ENCODE measurements around the gene ADAMTS5. TPM values are rescaled to one million over a fixed set of nuclear protein-coding genes. Genes with fewer than 3 reads are reported as not detected.

ADAMTS5 gene
- total and polyA plus RNA-seq, 2 donors (not counting 3 experiments of a cell fraction or from before 2014, with no cell fraction given), result not detected

DNA sequence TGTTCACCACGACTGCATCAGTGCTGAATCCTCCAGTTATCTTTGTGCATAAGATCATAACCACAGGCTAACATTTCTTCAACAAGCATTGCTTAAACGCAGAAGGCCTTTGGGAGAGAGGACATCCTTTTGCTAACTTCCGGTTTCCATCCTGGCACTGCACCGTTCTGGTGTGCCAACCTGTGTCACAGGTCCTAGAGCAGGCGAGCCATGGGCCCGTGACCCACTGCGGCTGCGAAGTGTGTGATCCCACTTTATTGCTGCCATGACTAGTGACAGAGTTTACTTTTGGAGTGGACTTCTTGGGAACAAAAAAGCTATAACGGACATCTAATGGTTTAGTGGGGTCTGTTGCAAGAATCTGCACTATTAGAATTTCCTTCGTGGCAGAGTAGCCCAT is 42.9 kb downstream of the ADAMTS5 start:
- dilution Hi-C loops (cut with MboI; ENCODE audit: extremely low pct_ligation_motif_present, low sequenced_read_pairs), result no loop called here
- TF ChIP-seq GATA2 (IDR thresholded peaks at IDR 0.05; ENCODE audit: insufficient read depth, insufficient read length, low read depth, low read length) (no peak), FOS (IDR thresholded peaks at IDR 0.05; ENCODE audit: borderline replicate concordance, insufficient read depth, low read length) (no peak), MYC (IDR thresholded peaks at IDR 0.05; ENCODE audit: low read depth, low read length) (no peak), JUN (IDR thresholded peaks at IDR 0.05; ENCODE audit: borderline replicate concordance, insufficient read depth, insufficient read length, low read depth) (no peak), EZH2 (IDR thresholded peaks at IDR 0.05; ENCODE audit: borderline replicate concordance, low read depth, low read length, severe bottlenecking) (no peak), POLR2A (IDR thresholded peaks at IDR 0.05; ENCODE audit: low read depth, low read length) (no peak), POLR2AphosphoS5 (IDR thresholded peaks at IDR 0.05; ENCODE audit: insufficient read depth, low read depth, low read length) (no peak)
- TF ChIP-seq, protein P1, sequence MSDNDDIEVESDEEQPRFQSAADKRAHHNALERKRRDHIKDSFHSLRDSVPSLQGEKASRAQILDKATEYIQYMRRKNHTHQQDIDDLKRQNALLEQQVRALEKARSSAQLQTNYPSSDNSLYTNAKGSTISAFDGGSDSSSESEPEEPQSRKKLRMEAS (IDR thresholded peaks at IDR 0.05; ENCODE audit: insufficient read depth, insufficient read length), result no peak
- TF ChIP-seq, protein P2, sequence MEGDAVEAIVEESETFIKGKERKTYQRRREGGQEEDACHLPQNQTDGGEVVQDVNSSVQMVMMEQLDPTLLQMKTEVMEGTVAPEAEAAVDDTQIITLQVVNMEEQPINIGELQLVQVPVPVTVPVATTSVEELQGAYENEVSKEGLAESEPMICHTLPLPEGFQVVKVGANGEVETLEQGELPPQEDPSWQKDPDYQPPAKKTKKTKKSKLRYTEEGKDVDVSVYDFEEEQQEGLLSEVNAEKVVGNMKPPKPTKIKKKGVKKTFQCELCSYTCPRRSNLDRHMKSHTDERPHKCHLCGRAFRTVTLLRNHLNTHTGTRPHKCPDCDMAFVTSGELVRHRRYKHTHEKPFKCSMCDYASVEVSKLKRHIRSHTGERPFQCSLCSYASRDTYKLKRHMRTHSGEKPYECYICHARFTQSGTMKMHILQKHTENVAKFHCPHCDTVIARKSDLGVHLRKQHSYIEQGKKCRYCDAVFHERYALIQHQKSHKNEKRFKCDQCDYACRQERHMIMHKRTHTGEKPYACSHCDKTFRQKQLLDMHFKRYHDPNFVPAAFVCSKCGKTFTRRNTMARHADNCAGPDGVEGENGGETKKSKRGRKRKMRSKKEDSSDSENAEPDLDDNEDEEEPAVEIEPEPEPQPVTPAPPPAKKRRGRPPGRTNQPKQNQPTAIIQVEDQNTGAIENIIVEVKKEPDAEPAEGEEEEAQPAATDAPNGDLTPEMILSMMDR (IDR thresholded peaks at IDR 0.05; ENCODE audit: extremely low read depth in 1 of 2, insufficient read depth in 1 of 2, low read depth in 1 of 2, low read length in 2 of 2), result no peak
- FAIRE-seq, result no peak

More for the DNA sequence above, 42.9 kb downstream of the ADAMTS5 start:
- Histone ChIP-seq H3K4me1 (ENCODE audit: control insufficient read depth, extremely low read depth, insufficient read depth, low read length) (no peaks in the 10 kb centered on the region), H4K20me1 (replicated peaks; ENCODE audit: control insufficient read depth, extremely low read depth, insufficient read depth, low read length) (no peaks in the 10 kb centered on the region), H2AFZ (ENCODE audit: low read depth, low read length) (no peak overlapping the region), H3K9me1 (replicated peaks; ENCODE audit: control insufficient read depth, extremely low read depth, insufficient read depth, low read length) (no peaks in the 10 kb centered on the region), H3K79me2 (ENCODE audit: control insufficient read depth, insufficient read depth, low read length) (no peaks in the 10 kb centered on the region), H3K27ac (ENCODE audit: insufficient read depth, low read depth, low read length) (no peak overlapping the region), H3K9ac (replicated peaks; ENCODE audit: extremely low read depth, insufficient read depth, low read length) (no peak overlapping the region), H3K9me3 (replicated peaks; ENCODE audit: control insufficient read depth, insufficient read depth, low read length) (no peaks in the 10 kb centered on the region), H3K4me2 (ENCODE audit: insufficient read depth, low read length) (no peak overlapping the region), H3K36me3 (ENCODE audit: control insufficient read depth in 2 of 2, extremely low read depth in 1 of 2, insufficient read depth in 2 of 2, low read length in 2 of 2) (no peaks in the 10 kb centered on the region), H3K4me3 (replicated peaks in 1 of 3; ENCODE audit: insufficient read depth in 1 of 3, low read depth in 1 of 3, low read length in 3 of 3) (no peak overlapping the region), H3K27me3 (ENCODE audit: control insufficient read depth in 2 of 2, insufficient read depth in 2 of 2, low read length in 2 of 2) (no peaks in the 10 kb centered on the region)
- ChIA-PET POLR2A (no interaction called here), CTCF (no interaction called here)
- no peak for DNase-seq (ENCODE audit: low read depth, low spot score)
- BruUV-seq (replicated peaks), result no TSS peak
- intact Hi-C loops (cut with micrococcal nuclease), result no loop called here
